Stomach (tissue), 4 donors: ENCODE results near the gene TBC1D10A.

Experiments
- CTCF ChIP-seq, 7 experiments: fragments of 450-650 bp in 4 of 7; fragments of 200-600 bp in 3 of 7; sonication (generic) in 3 of 7; IDR thresholded peaks; one replicate each; pipeline ENCODE4 v1.5.1; 2016 to 2019; ENCODE audit warnings: antibody characterized with exemption in 7 of 7, control low read depth in 2 of 7, mild to moderate bottlenecking in 1 of 7
- EP300 ChIP-seq: sonication (generic); formaldehyde crosslinking; IDR thresholded peaks from one replicate; pipeline ENCODE4 v1.6.1; 2017; ENCODE audit warnings: antibody characterized with exemption
- POLR2A ChIP-seq, 4 donors: fragments of 450-650 bp; IDR thresholded peaks; one replicate each; pipeline ENCODE4 v1.6.1; 2016; ENCODE audit warnings: antibody characterized with exemption in 4 of 4, control low read depth in 2 of 4, mild to moderate bottlenecking in 1 of 4, moderate library complexity in 1 of 4

- no peak for TF ChIP-seq CTCF (IDR thresholded peaks at IDR 0.05)
- TF ChIP-seq POLR2A (IDR thresholded peaks at IDR 0.05): no peak
- TF ChIP-seq EP300: no peak
Observed at GRCh38 chr22:30370641-30371230, 44.0 kb upstream of the TBC1D10A start.
